CD4-positive, alpha-beta T cell treated with Interleukin-6 at 100 ng/mL for 8 hours (primary cell): Measurements from ENCODE around the gene KIF5A.
"Not testable (repeated sequence)": the region's sequence is repeated elsewhere in the genome, so short reads cannot be mapped to it uniquely, and the experiment has no call there.

Experiments used
- DNase-seq: peaks from one replicate; pipeline ENCODE4 v3.0.0-alpha.2; 2020; ENCODE audit warnings: mixed read lengths, low spot score

KIF5A gene

DNA sequence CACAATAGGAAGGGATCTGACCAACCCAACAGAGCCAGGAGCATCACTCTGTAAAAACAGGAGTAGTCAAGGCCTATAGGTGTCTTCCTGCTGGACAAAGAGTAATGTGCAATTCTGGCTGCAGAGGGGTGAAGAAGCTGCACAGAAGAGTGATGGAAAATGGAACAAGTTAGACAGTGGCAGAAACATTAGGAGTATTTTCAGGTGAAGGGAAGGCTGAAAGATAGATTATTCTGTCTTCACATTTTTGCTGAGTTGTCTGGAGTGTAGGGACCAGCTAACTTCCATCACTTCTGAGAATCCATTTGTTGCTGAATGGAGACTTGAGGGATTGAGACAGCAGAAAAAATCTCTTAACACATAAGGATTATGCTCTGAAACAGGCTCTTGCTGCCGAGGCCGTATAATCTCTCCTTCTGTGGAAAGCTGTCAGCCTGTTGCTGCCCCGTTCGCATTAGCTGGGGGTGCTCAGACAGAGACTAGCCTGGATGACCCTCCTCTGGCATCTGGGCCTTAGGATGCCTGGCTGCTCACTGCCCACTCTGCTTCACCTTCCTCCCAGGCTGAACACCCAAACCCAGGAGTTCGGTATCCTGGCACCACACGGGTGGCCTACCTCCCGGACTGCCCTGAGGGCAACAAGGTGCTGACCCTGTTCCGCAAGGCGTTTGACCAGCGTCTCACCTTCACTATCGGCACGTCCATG lies 58.3 kb downstream of the KIF5A start:
- DNase-seq = no peak

DNA sequence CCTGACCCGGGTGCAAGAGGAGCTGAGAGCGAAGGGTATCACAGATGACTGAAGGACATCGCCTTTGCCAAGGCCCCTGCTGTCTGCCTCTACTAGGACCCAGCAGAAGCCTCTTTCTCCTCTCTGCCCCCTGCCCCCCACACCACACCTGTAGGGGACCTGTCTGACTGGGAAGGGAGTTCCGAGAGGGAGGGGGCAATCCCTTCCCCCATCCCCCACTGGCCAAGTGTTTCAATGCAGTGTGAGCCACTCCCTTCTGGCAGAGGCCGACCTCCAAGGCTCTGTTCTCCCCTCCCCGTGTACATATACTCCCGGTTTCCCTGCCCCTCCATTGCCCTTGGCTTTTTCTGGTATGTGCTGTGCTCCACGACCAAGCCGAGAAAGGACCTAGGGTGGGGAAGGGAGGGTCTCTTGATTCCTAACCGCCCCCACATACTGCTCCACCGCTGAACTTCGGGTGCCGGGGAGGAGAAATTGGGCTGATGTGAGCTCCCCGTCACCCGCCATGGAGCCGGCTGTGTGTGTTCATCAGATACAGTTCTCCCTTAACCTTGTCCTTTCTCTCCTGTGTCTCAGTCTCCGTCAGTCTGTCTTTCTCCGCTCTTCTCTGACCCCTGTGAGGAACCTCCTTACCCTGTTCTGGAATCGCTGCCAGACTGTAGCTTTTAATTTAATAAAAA lies 59.4 kb downstream of the KIF5A start:
- DNase-seq = no peak

DNA sequence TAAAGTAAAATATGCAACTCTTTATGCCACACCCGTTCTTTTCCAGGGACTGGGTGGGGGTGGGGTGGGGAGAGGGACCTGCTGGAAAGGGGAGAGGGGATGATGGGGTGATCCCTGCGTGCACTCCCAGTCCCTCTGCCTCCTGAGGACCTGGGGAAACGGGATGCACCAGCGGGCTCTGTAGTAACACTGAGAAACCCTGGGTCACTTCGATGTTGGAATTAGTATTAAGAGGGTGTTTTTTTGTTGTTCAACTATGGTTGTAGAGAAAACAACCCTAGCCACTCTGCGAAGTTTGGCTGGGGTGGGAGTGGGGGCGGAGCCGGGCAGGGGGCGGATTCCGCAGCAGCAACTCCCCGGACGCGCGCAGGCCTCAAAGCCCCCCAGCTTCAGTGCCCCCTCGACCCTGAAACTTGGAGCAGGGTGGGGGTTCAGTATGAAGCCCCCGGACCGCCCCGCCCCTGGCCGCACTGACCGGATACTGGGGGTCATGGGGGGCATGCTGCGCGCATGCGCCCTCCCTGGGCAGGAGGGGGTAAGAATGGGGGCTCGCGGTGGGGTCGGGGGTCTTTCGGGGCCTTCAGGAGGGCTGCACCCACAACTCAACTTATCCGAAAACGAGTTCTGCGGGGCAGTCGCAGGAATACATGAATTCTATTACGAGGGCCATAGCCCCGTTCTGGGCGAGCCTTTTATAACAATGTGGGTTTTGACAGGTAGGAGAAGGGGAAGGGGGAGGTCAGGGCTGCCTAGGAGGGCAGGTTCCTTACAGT lies 60.1 kb downstream of the KIF5A start:
- DNase-seq = no peak

DNA sequence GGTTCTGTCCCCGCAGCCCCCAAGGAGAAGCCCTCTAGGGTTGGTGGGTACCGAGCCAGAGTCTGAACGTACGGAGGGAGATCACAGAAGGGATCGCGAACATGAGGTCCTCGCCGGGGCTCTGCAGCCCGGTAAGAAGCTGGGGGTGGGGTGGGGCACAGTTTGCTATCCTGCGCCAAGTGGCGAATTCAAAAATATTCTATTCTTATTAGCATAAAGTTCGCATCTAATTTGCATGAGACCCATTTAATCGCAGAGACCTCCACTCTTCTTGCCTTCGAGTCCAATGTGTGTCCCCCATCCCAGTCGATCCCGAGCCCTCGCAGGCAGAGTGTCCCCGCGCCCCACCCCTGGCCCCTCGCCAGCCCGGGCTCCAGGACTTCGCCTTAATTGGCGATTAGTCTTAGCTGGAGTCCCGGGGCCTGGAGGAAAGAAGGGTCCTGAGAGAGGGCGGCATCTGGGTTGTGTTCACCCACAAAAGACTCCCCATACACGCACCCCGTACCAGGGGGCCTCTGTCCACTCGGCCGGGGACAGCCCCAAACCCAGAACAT lies 60.8 kb downstream of the KIF5A start:
- no peak for DNase-seq

DNA sequence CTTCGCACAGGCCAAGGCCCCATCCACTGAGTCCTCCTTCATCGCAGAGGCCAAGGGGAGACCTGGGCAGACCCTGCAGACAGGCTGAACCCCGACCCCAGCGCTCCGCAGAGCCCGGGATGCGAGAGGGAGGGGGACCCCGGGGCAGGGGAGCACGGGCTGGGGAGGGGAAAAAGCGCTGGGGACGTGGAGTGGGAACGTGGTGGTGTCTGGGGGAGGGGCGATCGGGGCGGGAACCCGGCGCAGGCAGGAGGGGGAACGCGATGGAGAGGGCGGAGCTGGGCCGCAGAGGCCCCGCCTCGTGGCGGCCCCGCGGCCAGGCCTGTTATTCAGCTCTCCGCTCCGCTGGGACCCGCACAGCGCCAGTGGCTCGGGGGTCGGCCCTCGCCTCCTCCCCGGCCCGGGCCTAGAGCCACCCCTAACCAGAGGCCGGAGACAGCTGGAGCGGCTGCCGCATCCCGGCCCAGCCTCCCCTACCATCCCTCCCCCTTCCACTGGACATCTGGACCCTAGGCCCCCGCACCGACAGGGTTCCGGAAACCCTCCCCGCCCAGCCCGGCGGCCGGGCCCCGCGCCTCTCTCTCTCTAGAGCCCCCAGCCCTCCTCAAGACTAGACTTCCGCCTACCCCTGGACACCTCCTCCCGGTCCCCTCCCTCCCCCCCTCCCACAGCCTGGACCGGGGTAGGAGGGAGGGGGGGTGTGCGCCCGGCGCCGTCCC lies 61.4 kb downstream of the KIF5A start, which contains the start of gene ARHGEF25:
TSS of gene ARHGEF25 (plus strand) at position 328 of the 719 bp plus-strand sequence. CDS start 460 bp downstream, outside the sequence.
- DNase-seq = peak; percentile 35

DNA sequence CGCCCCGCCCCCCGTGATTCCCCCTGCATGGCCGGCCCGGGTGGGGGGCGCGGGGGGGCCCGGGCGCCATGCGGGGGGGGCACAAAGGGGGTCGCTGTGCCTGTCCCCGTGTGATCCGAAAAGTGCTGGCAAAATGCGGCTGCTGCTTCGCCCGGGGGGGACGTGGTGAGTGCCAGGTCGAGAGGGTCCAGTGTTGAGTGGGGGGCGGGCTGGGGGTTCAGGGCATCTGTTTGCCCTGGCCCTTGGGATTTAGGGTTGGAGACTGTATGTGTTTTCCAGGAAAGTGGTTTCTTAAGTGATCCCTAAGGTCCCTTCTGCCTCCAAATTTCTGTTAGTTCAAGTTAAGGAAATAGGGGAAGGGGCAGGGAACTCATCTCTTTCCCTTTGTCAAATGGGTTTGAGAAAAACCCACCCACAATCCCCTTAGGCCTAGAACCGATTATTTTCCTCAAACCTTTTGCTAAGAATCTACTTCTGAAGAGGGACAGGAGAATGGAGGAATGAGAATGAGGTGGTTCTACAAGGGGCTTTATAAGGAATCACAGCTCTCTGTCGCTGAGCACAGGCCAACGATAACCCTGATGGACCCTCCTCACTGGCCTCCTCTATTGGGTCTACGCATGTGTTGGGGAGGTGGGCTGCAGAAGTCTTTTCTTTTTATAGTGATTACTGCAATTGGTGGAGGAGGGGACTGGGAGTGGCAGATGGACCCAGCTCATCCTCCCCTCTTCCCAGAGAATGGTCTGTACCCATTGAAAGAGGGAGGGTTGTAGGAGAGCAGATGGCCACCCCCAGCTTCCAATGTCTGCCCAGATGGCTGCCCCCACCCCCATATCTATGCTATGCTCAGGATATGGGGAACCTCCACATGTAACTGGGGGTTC lies 62.2 kb downstream of the KIF5A start:
- no peak for DNase-seq

DNA sequence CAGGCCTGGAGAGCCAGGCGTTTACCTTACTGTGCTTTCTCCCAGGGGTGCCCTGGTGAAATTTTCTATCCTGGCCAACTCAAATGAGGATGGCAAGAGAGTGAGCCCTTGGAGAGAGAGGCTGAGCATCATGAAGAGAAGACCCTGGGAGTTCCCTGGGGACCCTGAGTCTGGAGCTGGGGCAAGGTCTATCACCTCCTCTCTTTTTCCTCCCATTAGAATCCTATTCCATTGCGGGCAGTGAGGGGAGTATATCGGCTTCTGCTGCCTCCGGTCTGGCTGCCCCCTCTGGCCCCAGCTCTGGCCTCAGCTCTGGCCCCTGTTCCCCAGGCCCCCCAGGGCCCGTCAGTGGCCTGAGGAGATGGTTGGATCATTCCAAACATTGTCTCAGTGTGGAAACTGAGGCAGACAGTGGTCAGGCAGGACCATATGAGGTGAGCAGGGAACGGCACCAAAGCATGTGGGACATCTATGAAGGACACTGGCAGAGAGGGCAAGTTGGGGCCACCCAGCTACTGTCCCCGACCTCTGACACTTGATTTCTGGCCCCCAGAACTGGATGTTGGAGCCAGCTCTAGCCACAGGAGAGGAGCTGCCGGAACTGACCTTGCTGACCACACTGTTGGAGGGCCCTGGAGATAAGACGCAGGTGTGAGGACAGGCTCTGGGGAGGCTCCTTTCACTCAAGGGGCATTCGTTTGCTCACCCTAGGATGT lies 63.0 kb downstream of the KIF5A start:
- no peak for DNase-seq

DNA sequence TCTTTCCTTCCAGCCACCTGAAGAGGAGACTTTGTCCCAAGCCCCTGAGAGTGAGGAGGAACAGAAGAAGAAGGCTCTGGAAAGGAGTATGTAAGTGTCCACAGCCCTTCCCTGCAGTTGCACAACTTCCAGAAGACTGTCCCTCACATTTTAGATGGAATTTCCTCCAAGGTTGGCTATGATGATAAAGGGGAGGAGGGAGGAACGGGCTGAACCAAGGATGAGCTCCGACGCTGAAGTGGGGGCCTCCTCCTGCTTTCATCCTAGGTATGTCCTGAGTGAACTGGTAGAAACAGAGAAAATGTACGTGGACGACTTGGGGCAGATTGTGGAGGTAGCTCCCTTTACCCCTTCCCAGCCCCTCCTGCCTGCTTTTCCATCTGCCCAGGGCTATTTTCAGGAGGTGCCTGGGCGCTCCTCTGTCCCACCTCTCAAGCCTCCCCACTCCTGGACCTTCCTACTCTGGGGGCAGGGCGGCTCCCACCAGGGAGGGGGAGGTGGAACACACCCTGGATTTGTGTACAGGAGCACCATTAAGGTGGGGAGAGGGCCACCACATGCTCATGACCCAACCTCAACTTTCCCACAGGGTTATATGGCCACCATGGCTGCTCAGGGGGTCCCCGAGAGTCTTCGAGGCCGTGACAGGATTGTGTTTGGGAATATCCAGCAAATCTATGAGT lies 63.7 kb downstream of the KIF5A start:
- DNase-seq = no peak

DNA sequence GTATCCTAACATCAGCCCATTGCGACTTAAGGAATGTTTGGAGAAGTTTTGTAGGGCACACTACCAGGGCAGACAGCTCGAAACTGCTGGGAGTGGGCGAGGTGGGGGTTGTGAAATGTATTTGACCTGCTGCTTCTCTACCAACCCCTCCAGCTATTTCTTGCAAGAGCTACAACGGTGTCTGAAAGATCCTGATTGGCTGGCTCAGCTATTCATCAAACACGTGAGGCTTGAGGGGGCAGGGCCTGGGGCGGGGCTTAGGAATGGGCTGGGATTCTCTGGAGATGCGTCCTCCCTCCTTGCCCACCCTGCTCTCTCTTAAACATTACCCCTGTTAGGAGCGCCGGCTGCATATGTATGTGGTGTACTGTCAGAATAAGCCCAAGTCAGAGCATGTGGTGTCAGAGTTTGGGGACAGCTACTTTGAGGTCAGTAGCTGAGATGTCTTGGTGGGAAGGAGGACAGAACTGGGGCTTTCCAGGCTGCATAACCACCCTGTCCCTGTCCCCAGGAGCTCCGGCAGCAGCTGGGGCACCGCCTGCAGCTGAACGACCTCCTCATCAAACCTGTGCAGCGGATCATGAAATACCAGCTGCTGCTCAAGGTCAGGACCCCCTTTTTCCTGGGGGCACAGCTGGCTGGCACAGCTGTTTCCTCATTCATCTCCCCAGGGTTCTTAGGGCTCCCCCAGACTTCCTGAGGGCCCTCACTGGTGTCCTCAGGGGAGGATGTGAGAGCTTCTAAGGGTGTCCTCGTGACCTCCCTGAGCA lies 64.5 kb downstream of the KIF5A start:
- no peak for DNase-seq

DNA sequence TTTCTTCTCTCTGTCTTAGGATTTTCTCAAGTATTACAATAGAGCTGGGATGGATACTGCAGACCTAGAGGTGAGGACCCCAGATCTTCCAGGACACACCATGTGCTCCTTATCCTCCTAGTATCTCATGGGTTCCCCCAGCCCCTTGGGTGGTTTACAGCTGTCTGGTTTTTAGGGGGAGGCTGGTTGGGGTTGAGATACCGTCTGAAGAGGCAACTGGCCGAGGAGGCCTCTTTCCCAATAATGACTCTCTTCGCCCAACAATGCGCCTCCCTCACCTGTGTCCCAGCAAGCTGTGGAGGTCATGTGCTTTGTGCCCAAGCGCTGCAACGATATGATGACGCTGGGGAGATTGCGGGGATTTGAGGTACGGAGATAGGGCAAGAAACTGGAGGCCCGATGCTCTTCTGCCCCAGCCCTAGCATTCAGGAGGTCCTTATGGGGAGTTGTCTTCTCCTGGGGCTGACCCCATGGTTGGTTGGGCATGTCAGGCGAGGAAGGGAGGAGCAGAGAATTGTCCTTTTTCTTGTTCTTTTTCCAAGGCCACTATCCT lies 65.2 kb downstream of the KIF5A start:
- no peak for DNase-seq

DNA sequence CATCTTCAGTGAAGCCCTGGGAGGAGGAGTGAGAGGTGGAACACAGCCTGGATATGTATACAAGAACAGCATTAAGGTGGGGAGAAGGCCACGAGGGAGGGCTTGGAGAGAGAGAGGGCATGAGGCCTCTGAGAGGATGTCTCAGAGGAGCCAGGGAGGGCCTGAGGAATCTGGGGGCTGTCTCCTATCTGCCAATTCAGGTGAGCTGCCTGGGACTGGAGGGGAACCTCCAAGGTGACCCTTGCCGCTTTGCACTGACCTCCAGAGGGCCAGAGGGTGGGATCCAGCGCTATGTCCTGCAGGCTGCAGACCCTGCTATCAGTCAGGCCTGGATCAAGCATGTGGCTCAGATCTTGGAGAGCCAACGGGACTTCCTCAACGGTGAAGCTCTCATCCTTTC lies 65.8 kb downstream of the KIF5A start:
- no peak for DNase-seq

DNA sequence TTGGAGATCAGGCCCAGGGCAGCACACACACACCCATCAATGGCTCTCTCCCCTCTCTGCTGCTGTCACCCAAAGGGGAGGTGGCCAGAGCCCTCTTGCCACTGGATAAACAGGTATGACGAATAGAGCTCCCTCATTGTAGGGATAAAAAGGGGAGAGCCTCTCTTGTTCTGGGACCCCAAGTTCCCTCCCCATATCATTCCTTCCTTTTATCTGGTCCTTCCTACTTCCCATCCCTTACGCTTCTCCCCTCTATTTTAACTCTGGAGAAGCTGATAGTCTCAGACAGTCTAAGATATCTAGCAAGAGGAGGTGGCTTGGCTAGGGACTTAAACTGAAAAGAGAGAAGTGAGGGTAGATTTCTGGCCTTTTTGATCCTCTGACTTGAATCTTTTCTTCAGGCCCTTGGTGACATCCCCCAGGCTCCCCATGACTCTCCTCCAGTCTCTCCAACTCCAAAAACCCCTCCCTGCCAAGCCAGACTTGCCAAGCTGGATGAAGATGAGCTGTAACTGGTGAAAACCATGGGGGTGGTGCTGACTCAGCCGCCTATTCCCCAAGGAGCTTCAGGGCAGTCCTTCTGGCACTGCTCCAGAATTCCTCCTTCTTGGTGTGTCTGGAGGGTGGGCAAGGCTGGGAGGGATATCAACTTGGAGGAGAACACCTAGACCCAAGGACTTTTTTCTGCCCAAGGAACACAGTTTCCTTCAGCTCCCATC lies 66.7 kb downstream of the KIF5A start:
- no peak for DNase-seq

DNA sequence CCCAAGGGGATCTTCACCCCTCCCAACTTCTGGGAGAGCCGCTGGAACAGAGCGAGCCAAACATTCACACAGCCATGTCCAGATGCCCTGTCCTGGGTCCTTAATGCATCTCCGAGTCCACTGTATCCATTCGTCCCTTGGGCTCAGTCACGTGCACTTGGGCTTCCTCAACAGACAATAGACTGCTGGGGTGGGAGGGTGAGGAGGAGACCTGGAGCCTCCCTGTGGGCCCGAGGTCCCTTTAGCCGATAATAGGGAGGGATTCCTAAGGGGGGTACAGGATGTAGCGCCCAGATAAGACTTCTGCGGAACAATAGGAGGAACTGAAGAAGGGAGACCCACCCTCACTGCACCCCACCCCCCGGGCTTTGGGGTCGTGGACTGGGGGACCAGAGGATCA lies 68.1 kb downstream of the KIF5A start:
- no peak for DNase-seq

DNA sequence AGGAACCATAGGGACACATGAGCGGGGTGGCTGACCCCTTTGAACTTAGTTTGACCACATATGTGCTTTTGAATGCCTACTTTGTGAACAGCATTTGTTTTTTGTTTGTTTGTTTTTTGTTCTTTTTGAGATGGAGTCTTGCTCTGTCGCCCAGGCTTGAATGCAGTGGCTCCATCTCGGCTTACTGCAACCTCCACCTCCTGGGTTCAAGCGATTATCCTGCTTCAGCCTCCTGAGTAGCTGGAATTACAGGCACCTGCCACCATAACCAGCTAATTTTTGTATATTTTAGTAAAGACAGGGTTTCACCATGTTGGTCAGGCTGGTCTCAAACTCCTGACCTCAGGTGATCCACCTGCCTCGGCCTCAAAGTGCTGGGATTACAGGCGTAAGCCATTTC lies 68.6 kb downstream of the KIF5A start:
- DNase-seq = not testable (repeated sequence)

DNA sequence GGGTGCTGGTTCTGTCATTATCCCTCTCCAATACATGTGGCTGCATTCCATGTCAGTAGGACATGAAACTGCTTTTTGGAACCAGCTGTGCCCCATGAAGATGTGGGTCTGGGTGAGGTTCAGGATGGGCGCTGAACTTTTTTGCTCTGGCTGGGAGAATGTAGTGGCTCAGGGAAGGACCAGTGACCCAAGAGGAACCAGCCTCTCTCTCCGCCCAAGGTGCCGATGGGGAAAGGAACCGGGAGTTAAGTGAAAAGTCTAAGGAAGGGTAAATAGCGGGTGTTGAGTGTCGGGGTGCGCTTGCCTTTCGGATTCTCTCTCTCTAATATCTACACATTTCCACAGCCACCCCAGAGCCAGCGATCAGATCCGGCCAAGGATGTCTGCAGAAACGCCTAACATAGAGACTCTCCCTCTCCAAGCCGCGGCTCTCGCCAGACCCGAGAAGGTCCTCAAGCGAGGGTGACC lies 69.2 kb downstream of the KIF5A start:
- DNase-seq = no peak

DNA sequence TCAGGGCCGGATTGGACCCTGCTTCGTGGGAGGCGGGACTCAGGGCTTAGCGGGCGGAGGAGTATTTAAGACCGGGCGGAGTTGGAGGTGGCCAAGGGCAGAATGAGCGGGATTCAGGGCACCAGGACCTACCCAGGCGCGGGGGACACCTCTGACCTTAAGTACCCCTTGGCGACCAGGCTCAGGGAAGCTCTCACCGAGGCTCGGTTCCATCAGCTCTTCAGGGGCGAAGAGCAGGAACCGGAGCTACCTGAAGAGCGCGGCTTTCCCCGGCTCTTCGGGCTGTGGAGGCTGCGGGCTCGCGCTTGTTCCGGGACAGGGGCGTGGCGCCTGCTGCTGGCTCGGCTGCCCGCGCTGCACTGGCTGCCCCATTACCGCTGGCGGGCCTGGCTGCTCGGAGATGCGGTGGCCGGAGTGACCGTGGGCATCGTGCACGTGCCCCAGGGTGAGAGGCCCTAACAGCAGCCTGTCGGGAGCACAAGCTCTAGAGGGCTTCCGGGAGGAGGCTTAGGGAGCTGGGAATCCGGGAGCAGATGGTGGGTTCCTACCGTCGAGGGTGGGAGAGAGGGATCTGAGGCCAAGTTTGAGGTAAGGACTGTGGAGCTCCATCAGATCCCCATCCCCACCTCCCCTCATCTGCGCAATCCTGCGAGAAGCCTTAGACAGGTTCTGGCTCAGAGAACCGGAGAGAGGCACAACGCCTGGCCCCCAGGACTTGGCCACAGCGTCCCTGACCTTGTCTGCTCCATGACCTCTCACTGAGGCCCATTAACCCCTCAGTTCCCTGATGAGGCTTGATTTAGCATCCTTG lies 69.8 kb downstream of the KIF5A start:
- DNase-seq = no peak
